Neutrophil (primary cell): ENCODE data around the gene GGCT.
A peak's percentile ranks its signal among the peaks of the same experiment; 100 is the strongest.
"Not testable (repeated sequence)": the region's sequence is repeated elsewhere in the genome, so short reads cannot be mapped to it uniquely, and the experiment has no call there.

ENCODE experiments used
- H3K27ac ChIP-seq: fragments of 200-600 bp; sonication (generic); 2 replicates; pipeline ENCODE4 v1.5.1; 2016; ENCODE audit warnings: mild to moderate bottlenecking, moderate library complexity
- H3K27me3 ChIP-seq: fragments of 200-600 bp; sonication (generic); 2 replicates; pipeline ENCODE4 v1.6.0; 2016; ENCODE audit warnings: mild to moderate bottlenecking
- H3K36me3 ChIP-seq: fragments of 200-600 bp; sonication (generic); 2 replicates; pipeline ENCODE4 v1.5.1; 2017
- H3K4me1 ChIP-seq, 2 experiments: fragments of 200-600 bp in 1 of 2; sonication (generic) in 1 of 2; 1 replicate in 1 of 2; 2 replicates in 1 of 2; pipeline versions ENCODE4 v1.5.1 to v1.6.1; 2013 to 2016; ENCODE audit warnings: low read depth in 1 of 2, low read length in 1 of 2, mild to moderate bottlenecking in 1 of 2, moderate library complexity in 1 of 2; ENCODE audit not compliant: control insufficient read depth in 1 of 2, insufficient read depth in 1 of 2
- H3K4me3 ChIP-seq, 2 experiments: fragments of 200-600 bp in 1 of 2; sonication (generic) in 1 of 2; 1 replicate in 1 of 2; 2 replicates in 1 of 2; pipeline ENCODE4 v1.5.1; 2013 to 2016; ENCODE audit warnings: low read depth in 1 of 2, low read length in 1 of 2, mild to moderate bottlenecking in 1 of 2, moderate library complexity in 1 of 2
- H3K9me3 ChIP-seq: fragments of 200-600 bp; sonication (generic); 2 replicates; pipeline ENCODE4 v1.5.1; 2016
- TF ChIP-seq, protein P1 (sequence below): fragments of 200-600 bp; sonication (generic); IDR thresholded peaks from 2 replicates; pipeline ENCODE4 v1.5.1; 2016; ENCODE audit warnings: antibody characterized with exemption

The GGCT gene

DNA sequence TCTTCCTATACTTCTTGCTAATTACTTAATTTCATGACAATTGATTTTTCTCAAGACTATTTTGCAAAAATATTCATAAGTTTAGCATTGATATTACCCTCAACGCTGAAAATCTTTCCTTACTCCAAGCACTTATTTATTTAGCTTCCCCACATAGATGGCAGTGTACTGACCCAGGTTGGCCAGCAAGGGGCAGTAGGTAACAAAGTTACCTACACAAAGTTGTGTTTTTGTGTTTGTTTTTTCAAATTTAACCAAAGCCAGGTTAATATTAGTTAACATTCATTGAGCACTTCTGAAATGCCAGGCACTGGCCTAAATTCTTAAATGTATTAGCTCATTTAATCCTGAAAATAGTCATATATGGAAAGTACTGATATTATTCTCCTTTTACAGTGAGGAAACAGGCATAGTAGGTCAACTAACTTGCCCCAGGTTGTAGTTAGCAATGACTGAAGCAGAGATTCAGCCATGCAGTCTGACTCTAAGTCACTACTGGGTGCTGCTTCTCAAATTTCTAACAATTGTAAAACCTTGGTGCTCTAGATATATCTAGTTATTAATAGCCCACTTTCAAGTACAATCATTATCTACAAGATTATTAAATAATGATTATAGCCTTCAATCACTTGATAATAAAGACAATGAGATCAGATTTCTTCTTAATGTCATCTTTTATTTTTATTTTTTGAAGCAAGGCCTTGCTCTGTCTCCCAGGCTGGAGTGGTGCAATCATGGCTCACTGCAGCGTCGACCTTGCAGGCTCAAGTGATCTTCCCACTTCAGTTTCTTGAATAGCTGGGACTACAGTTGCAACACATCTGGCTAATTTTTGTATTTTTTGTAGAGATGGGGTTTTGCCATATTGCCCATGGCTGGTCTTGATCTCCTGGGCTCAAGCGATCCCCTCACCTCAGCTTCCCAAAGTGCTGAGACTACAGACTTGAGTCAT lies 5.8 kb upstream of the GGCT start:
- TF ChIP-seq, protein P1, sequence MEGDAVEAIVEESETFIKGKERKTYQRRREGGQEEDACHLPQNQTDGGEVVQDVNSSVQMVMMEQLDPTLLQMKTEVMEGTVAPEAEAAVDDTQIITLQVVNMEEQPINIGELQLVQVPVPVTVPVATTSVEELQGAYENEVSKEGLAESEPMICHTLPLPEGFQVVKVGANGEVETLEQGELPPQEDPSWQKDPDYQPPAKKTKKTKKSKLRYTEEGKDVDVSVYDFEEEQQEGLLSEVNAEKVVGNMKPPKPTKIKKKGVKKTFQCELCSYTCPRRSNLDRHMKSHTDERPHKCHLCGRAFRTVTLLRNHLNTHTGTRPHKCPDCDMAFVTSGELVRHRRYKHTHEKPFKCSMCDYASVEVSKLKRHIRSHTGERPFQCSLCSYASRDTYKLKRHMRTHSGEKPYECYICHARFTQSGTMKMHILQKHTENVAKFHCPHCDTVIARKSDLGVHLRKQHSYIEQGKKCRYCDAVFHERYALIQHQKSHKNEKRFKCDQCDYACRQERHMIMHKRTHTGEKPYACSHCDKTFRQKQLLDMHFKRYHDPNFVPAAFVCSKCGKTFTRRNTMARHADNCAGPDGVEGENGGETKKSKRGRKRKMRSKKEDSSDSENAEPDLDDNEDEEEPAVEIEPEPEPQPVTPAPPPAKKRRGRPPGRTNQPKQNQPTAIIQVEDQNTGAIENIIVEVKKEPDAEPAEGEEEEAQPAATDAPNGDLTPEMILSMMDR, result peak; percentile 80
- Histone ChIP-seq H3K27ac (no peak overlapping the region), H3K27me3 (no peaks in the 10 kb centered on the region), H3K36me3 (no peaks in the 10 kb centered on the region), H3K4me3 (no peak overlapping the region), H3K4me1 (peaks cover under 1 to 2% of the 10 kb centered on the region in 2 experiments), H3K9me3 (no peaks in the 10 kb centered on the region)

DNA sequence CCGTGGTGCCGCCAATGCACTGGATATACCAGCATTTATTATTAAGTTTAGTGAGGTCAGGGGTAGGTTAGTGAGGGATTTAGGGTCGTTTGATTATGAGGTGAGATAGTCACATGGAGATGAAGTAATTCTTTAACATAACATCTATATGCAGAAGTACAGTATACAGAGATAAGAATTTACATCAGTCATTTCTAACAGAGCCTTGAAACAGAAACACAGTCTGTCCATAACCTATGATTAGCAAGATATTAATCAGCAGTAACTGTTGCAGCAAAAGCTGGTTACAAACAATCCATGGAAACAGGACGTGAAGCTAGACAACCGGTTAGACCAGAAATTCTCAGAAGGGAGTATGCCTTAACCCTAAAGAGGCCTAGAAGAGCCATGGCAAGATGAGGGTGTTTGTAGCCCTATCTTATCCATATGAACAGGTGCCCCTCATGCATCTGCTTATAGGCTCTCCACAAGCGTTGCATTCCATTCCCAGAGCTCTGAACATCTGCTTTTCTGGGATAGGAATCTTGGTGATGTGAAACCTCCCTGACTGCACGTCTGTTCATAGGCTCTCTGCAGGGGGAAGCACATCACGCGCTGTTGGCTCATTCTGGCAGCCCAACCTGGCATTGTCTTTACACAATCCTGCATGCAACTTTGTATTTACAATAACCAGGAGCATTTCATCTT lies 4.7 kb upstream of the GGCT start:
- not testable (repeated sequence) for H3K9me3 ChIP-seq, H3K4me3 ChIP-seq, H3K4me1 ChIP-seq, H3K27me3 ChIP-seq, H3K36me3 ChIP-seq, H3K27ac ChIP-seq

DNA sequence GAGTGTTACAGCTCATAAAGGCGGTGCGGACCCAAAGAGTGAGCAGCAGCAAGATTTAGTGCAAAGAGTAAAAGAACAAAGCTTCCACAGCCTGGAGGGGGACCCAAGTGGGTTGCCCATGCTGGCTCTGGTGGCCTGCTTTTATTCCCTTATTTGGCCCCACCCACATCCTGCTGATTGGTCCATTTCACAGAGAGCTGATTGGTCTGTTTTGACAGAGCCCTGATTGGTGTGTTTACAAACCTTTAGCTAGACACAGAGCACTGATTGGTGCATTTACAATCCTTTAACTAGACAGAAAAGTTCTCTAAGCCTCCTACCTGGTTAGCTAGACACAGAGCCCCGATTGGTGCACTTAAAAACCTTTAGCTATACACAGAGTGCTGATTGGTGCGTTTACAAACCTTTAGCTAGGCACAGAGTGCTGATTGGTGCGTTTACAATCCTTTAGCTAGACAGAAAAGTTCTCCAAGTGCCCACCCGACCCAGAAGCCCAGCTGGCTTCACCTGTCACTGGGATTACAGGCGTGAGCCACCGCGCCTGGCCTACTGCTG lies 2.8 kb upstream of the GGCT start:
- H3K36me3 ChIP-seq, H3K4me3 ChIP-seq, H3K9me3 ChIP-seq, H3K27me3 ChIP-seq, H3K27ac ChIP-seq: not testable (repeated sequence)
- peaks cover 19 to 24% of the 10 kb centered on the region in 2 experiments for H3K4me1 ChIP-seq

DNA sequence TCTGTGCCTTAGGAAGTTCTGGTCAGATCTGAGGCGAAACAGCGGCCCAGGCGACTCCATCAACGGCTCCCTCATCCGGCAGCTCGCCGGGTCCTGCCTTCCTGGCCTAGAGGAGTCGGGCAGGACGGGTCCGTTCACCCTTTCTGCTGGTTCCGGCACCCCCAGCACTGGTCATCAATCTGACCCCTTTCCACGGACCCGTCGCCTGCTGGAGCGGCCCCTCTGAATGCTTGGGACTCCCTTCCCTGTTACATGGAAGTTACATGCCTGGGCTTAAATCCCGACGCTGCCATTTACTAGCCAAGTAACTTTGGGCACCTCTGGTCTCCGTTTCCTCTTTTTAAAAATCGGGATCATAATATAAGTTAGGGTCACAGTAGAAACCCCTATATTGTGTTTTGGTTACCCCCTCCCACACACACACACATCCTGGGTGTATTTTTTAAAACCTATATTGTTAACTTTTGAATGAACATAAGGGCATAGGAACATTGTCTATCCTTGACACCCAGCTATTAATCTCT lies 607 bp upstream of the GGCT start:
- Histone ChIP-seq H3K27me3 (no peaks in the 10 kb centered on the region), H3K27ac (peak overlapping the region; percentile 46), H3K4me3 (peak overlapping the region; percentile 90 to 94), H3K9me3 (no peaks in the 10 kb centered on the region), H3K4me1 (peaks cover 19 to 24% of the 10 kb centered on the region in 2 experiments), H3K36me3 (no peaks in the 10 kb centered on the region)
- TF ChIP-seq, protein P1, result no peak

DNA sequence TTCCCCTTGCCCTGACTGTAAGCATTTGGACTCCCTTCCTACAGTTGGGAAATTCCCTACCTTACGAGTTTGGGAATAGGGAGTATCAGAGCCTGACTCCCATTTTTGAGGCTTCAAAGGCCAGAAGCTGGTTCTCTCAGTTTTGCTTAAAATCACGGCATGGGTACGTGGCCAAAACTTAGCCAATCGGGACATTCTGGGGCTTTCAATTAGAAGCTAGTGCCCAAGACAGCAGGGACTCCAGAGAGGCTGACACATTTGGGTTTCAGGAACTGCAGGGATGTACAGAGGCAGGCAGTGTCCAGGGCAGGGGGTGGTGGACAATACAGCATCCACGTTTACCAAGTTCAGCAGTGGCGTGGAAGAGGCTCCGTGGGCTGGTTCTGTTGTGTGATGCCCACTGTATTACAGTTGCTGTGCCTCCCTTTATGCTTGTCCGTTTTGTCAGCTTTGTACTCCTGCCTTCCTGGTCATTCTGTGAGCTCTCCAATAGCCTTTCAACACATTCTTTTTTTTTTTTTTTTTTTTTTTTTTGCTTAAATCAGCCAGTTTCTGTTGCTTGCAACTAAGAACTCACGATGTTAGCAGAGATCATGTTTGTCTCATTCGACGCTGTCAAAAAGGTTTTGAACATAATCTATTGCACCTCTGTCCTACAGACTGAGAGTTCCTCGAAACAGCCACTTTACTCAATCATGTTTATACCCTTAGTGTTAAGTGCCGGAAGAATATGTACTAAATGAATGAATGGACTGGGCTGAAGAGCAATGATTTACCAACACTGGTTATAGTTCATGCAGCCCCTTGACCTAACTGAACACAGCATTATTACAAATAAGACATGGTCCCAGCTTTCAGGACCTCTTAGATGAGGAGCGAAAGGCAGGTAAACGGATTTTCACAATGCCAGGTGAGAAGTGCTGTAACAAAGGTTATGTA lies 1.1 kb downstream of the GGCT start:
- no peaks in the 10 kb centered on the region for H3K27me3 ChIP-seq
- TF ChIP-seq, protein P1, result no peak
- no peaks in the 10 kb centered on the region for H3K9me3 ChIP-seq
- no peaks in the 10 kb centered on the region for H3K36me3 ChIP-seq
- H3K4me3 ChIP-seq, result peak overlapping the region; percentile 90 to 94
- peak overlapping the region; percentile 46 for H3K27ac ChIP-seq
- peaks cover 19 to 24% of the 10 kb centered on the region in 2 experiments for H3K4me1 ChIP-seq
